Activated T-helper 2 cell treated with anti-CD3 and anti-CD28 coated beads, Interferon-gamma antibody, Interleukin-2, Interleukin-4, amounts not matched to agents 10 μg/mL and 5 μg/mL and 100 μg/mL, durations not matched to agents 14 hours and 24 hours and 36 hours (primary cell): ENCODE measurements around the gene LGALS7B. TPM values are rescaled to one million over a fixed set of nuclear protein-coding genes. Genes with fewer than 3 reads are reported as not detected.
A peak's percentile ranks its signal among the peaks of the same experiment; 100 is the strongest.
"Not testable (repeated sequence)": the region's sequence is repeated elsewhere in the genome, so short reads cannot be mapped to it uniquely, and the experiment has no call there.

ENCODE experiments used
- DNase-seq: peaks from one replicate; pipeline ENCODE4 v3.0.0; 2021; ENCODE audit warnings: low spot score
- H3K27ac Mint-ChIP-seq: one replicate; pipeline ENCODE4 v1.8.0; 2021; ENCODE audit warnings: mixed read lengths
- H3K27me3 Mint-ChIP-seq: one replicate; pipeline ENCODE4 v1.8.0; 2021; ENCODE audit warnings: low read depth, mixed read lengths
- H3K36me3 Mint-ChIP-seq: one replicate; pipeline ENCODE4 v1.8.0; 2021; ENCODE audit warnings: low read depth, mixed read lengths
- H3K4me1 Mint-ChIP-seq: one replicate; pipeline ENCODE4 v1.8.0; 2021; ENCODE audit warnings: low read depth, mixed read lengths
- H3K4me3 Mint-ChIP-seq: one replicate; pipeline ENCODE4 v1.8.0; 2021; ENCODE audit warnings: low read depth, mild to moderate bottlenecking, moderate library complexity, mixed read lengths
- H3K9me3 Mint-ChIP-seq: one replicate; pipeline ENCODE4 v1.8.0; 2021; ENCODE audit warnings: mixed read lengths
- intact Hi-C: fragments of 100-400 bp; cut with micrococcal nuclease; formaldehyde crosslinking; loops from one replicate; pipeline ENCODE4 v1.15.1; 2023
- total RNA-seq: library from RNA; stranded (reverse); gene quantifications from 2 replicates; pipeline ENCODE4 v1.2.3, GENCODE V29; 2022

The LGALS7B gene
- total RNA-seq, 1 donor from 2014 or later: not detected

DNA sequence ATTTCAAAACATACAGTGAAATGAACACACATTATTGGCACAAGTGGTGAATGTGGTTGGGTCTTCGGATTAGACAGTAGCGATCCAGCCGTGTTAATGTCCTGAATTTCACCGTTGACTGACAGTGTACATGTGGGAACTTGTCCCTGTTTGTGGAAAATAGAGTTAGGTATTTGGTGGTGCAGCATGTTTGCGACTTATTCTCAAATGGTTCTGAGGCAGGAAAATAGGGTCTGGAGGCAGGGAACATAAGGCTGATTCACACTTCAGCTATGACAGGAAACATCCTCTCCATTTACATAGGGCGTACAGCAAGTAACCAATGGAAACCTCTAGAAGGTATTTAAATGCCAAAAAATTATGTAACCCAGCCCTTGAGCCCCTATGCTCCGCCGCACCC, 4.2 kb downstream of the LGALS7B start:
- Mint-ChIP-seq H3K27me3 (peaks cover 9% of the 10 kb centered on the region), H3K4me3 (peak overlapping the region; percentile 52), H3K9me3 (no peaks in the 10 kb centered on the region), H3K4me1 (peaks cover 4% of the 10 kb centered on the region), H3K36me3 (no peaks in the 10 kb centered on the region), H3K27ac (peak overlapping the region; percentile 64)
- intact Hi-C loops: no loop called here
- DNase-seq: no peak

DNA sequence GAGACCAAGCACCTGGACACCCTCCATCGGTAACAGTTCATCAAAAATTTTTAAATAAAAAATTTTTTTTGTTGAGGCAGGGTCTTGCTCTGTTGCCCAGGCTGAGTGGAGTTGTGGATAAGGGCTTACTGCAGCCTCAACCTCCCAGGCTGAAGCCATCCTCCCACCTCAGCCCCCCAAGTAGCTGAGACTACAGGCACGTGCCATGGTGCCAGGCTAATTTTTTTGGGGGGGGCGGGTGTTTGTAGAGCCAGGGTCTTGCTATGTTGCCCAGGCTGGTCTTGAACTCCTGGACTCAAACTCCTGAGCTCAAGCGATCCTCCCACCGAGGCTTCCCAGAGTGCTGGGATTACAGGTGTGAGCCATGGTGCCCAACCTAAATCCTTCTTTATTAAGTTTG, 4.7 kb downstream of the LGALS7B start:
- Mint-ChIP-seq H3K9me3 (no peaks in the 10 kb centered on the region), H3K27ac (no peak overlapping the region), H3K27me3 (peaks cover 9% of the 10 kb centered on the region), H3K4me1 (peaks cover 4% of the 10 kb centered on the region), H3K4me3 (no peak overlapping the region), H3K36me3 (no peaks in the 10 kb centered on the region)
- intact Hi-C loops: no loop called here
- DNase-seq: no peak

- no peak for DNase-seq
- Mint-ChIP-seq H3K27me3 (peaks cover 9% of the 10 kb centered on the region), H3K27ac (no peak overlapping the region), H3K9me3 (no peaks in the 10 kb centered on the region), H3K4me3 (no peak overlapping the region), H3K4me1 (peaks cover 4% of the 10 kb centered on the region), H3K36me3 (no peaks in the 10 kb centered on the region)
- intact Hi-C loops: no loop called here
Measured at GRCh38 chr19:38795549-38795948, 6.5 kb downstream of the LGALS7B start.

- Mint-ChIP-seq H3K4me3 (no peak overlapping the region), H3K36me3 (no peaks in the 10 kb centered on the region), H3K27me3 (peaks cover 9% of the 10 kb centered on the region), H3K9me3 (no peaks in the 10 kb centered on the region), H3K4me1 (peaks cover 4% of the 10 kb centered on the region), H3K27ac (no peak overlapping the region)
- intact Hi-C loops: no loop called here
- no peak for DNase-seq
Measured at GRCh38 chr19:38796154-38796553, 7.2 kb downstream of the LGALS7B start.

- intact Hi-C loops, H3K27me3 Mint-ChIP-seq, H3K4me3 Mint-ChIP-seq, H3K9me3 Mint-ChIP-seq, H3K27ac Mint-ChIP-seq, H3K4me1 Mint-ChIP-seq, H3K36me3 Mint-ChIP-seq, DNase-seq: not testable (repeated sequence)
Measured at GRCh38 chr19:38797781-38798180, 8.8 kb downstream of the LGALS7B start.

DNA sequence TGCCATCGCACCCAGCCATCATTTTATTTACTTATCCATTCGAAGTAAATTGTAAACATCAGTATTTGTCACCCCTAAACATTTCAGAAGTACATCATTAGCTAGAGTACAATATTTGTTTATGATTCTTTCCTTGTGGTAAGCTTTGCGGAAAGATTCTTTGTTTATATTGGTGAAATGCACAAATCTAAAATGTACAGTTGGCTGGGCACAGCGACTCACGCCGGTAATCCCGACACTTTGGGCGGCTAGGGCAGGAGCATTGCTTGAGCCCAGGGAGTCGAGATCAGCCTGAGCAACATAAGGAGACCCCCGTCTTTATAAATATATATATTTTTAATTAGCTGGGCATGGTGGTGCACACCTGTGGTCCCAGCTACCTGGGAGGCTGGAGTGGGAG, 10.1 kb downstream of the LGALS7B start:
- Mint-ChIP-seq H3K27ac (no peak overlapping the region), H3K9me3 (no peaks in the 10 kb centered on the region)
- intact Hi-C loops: no loop called here

GRCh38 chr19:38800577-38801347, 11.8 kb downstream of the LGALS7B start:
- DNase-seq: no peak
- Mint-ChIP-seq H3K27ac (no peak overlapping the region), H3K4me3 (no peak overlapping the region), H3K27me3 (peaks cover 3% of the 10 kb centered on the region), H3K36me3 (no peaks in the 10 kb centered on the region), H3K4me1 (peaks cover 2% of the 10 kb centered on the region), H3K9me3 (no peaks in the 10 kb centered on the region)
- intact Hi-C loops: loop anchor here (10.0 kb wide), 1 partner anchor 46 kb away; no protein-coding TSS in a partner anchor

More for the DNA sequence above, 10.1 kb downstream of the LGALS7B start:
- Mint-ChIP-seq H3K27me3 (peaks cover 4% of the 10 kb centered on the region), H3K4me3 (no peak overlapping the region), H3K4me1 (no peaks in the 10 kb centered on the region), H3K36me3 (no peaks in the 10 kb centered on the region)
- no peak for DNase-seq

DNA sequence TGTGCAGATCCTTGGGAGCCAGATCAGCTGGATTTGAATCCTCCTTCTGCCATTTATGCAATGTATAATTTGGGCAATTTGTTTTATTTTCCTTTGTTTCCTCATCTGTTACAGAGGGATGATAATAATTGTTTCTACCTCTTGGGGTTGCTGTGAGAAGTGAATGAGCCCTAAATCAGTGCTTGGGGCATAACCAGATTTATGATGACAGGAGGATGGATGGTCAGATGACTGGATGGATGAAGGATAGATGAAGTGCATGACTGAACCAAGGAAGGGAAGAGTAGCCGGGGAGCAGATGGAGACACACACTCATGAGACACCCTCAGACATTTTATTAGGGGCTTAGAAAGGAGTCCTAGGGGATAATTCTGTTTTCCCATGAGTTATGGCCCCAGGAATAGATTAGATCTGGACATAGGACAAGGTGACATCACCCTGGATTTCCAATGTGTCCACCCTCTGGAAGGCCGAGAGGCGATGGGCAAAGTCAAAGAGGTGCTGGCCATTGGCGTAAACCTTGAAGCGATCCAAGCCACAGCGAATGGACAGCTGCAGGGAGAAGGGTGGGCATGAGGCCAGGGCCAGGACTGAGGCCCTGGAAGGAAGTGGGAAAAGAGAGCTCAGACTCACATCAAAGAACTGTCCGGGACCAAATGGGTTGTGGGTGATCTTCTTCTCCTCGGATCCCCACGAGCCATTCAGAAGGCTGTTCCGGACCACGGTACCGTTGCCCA, 12.5 kb downstream of the LGALS7B start:
- Mint-ChIP-seq H3K27ac (no peak overlapping the region), H3K4me1 (peaks cover 2% of the 10 kb centered on the region), H3K4me3 (no peak overlapping the region), H3K27me3 (peaks cover under 1% of the 10 kb centered on the region), H3K9me3 (no peaks in the 10 kb centered on the region), H3K36me3 (no peaks in the 10 kb centered on the region)
- intact Hi-C loops: loop anchor here (10.0 kb wide), 1 partner anchor 47 kb away; no protein-coding TSS in a partner anchor
- DNase-seq: no peak

- intact Hi-C loops: loop anchor here (10.0 kb wide), 1 partner anchor 49 kb away; no protein-coding TSS in a partner anchor
- no peak overlapping the region for H3K4me3 Mint-ChIP-seq
- no peaks in the 10 kb centered on the region for H3K36me3 Mint-ChIP-seq
- no peak overlapping the region for H3K27ac Mint-ChIP-seq
- H3K27me3 Mint-ChIP-seq: no peaks in the 10 kb centered on the region
- DNase-seq: no peak
- H3K4me1 Mint-ChIP-seq: peaks cover 2% of the 10 kb centered on the region
- H3K9me3 Mint-ChIP-seq: no peaks in the 10 kb centered on the region
Measured at GRCh38 chr19:38803543-38803942, 14.5 kb downstream of the LGALS7B start.

GRCh38 chr19:38805180-38805579, 16.2 kb downstream of the LGALS7B start:
- Mint-ChIP-seq H3K4me3 (no peak overlapping the region), H3K36me3 (no peaks in the 10 kb centered on the region), H3K9me3 (no peaks in the 10 kb centered on the region), H3K27ac (no peak overlapping the region), H3K4me1 (peaks cover 2% of the 10 kb centered on the region), H3K27me3 (no peaks in the 10 kb centered on the region)
- DNase-seq: no peak
- intact Hi-C loops: loop anchor here (10.0 kb wide), 1 partner anchor 50 kb away; no protein-coding TSS in a partner anchor

DNA sequence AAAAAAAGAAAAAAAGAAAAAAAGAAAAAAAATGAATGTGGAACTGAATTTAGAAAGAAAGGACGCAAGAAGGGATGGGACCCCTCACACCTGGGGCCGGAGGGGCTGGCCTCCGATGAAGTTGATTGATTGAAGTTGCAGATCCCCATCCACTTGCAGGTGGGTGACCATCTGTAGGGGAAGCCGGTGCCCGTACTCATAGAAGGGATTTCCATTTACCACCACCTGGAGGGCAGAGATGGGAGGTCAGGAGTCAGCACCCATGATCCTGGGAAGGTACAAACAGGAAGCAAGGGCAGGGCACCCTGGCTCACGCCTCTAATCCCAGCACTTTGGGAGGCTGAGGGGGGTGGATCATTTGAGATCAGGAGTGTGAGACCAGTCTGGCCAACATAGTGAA, 17.4 kb downstream of the LGALS7B start:
- H3K27me3 Mint-ChIP-seq: no peaks in the 10 kb centered on the region
- H3K36me3 Mint-ChIP-seq: no peaks in the 10 kb centered on the region
- H3K27ac Mint-ChIP-seq: no peak overlapping the region
- intact Hi-C loops: loop anchor here (10.0 kb wide), 1 partner anchor 52 kb away; no protein-coding TSS in a partner anchor
- no peak for DNase-seq
- peaks cover 2% of the 10 kb centered on the region for H3K4me1 Mint-ChIP-seq
- no peaks in the 10 kb centered on the region for H3K9me3 Mint-ChIP-seq
- no peak overlapping the region for H3K4me3 Mint-ChIP-seq

DNA sequence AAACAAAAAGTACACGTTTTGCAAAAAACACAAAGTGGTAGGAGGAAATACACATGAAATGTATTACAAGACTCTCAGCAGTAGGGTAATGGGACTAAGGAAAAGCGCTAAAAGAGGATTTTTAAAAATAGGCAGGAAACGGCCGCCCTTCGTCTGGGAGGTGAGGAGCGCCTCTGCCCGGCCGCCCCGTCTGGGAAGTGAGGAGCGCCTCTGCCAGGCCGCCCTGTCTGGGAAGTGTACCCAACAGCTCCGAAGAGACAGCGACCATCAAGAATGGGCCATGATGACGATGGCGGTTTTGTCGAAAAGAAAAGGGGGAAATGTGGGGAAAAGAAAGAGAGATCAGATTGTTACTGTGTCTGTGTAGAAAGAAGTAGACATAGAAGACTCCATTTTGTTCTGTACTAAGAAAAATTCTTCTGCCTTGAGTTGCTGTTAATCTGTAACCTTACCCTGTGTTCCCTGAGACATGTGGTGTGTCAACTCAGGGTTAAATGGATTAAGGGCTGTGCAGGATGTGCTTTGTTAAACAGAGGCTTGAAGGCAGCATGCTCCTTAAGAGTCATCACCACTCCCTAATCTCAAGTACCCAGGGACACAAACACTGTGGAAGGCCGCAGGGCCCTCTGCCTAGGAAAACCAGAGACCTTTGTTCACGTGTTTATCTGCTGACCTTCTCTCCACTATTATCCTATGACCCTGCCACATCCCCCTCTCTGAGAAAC, 18.5 kb downstream of the LGALS7B start:
- DNase-seq, H3K27ac Mint-ChIP-seq, H3K4me1 Mint-ChIP-seq, H3K36me3 Mint-ChIP-seq, H3K9me3 Mint-ChIP-seq, H3K27me3 Mint-ChIP-seq, H3K4me3 Mint-ChIP-seq: not testable (repeated sequence)
- intact Hi-C loops: loop anchor here (10.0 kb wide), 1 partner anchor 53 kb away; no protein-coding TSS in a partner anchor
